Inferior parietal cortex (tissue), 1 donor: ENCODE results near the gene DMRTA1.
"Not testable (repeated sequence)": the region's sequence is repeated elsewhere in the genome, so short reads cannot be mapped to it uniquely, and the experiment has no call there.

Experiments
- DNase-seq: peaks from one replicate; pipeline ENCODE4 v3.0.0-alpha.2; 2016; ENCODE audit errors: extremely low spot score

DMRTA1 gene, protein sequence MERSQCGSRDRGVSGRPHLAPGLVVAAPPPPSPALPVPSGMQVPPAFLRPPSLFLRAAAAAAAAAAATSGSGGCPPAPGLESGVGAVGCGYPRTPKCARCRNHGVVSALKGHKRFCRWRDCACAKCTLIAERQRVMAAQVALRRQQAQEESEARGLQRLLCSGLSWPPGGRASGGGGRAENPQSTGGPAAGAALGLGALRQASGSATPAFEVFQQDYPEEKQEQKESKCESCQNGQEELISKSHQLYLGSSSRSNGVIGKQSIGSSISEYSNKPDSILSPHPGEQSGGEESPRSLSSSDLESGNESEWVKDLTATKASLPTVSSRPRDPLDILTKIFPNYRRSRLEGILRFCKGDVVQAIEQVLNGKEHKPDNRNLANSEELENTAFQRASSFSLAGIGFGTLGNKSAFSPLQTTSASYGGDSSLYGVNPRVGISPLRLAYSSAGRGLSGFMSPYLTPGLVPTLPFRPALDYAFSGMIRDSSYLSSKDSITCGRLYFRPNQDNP

DNA sequence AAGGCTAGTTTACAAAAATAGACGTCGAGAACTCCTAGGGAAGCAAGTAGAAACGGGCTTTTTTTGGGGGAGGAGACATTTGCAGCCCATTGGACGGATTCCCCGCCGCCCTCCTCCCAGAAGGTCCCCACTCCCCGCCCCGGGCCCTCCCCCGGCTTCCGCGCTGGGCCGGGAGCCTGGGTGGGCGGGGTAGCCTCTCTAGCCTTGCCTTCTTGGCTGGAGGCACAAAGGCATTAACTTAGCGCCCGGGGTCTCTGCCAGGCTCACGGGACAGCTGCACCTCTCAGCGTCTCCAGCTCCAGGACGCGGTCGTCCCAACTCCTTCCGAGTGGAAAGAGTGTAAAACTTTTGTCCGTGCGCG, at the start of gene DMRTA1:
DMRTA1 (plus strand) TSS at position 236 of the 361 bp plus-strand sequence. CDS start 242 bp downstream, outside the sequence.
- DNase-seq = no peak

DNA sequence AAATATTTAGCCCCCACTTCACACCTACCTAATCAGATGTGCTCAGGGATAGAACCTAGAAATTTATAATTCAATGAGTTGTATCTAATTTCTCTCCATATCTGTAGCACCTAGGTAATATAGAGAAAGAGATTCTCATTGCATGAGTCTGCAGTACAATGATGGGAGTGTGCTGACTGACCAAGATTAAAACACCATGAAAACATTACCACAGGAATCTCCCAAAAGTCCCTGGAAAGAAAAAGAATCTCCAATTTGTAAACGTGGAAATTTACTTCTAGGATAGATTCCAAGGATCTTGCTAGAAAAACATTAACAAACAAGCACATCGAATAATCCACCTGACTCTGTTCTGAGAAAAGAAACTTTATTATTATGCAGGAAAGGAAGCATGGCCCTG, 45.0 kb upstream of the DMRTA1 start:
- DNase-seq = no peak

DNA sequence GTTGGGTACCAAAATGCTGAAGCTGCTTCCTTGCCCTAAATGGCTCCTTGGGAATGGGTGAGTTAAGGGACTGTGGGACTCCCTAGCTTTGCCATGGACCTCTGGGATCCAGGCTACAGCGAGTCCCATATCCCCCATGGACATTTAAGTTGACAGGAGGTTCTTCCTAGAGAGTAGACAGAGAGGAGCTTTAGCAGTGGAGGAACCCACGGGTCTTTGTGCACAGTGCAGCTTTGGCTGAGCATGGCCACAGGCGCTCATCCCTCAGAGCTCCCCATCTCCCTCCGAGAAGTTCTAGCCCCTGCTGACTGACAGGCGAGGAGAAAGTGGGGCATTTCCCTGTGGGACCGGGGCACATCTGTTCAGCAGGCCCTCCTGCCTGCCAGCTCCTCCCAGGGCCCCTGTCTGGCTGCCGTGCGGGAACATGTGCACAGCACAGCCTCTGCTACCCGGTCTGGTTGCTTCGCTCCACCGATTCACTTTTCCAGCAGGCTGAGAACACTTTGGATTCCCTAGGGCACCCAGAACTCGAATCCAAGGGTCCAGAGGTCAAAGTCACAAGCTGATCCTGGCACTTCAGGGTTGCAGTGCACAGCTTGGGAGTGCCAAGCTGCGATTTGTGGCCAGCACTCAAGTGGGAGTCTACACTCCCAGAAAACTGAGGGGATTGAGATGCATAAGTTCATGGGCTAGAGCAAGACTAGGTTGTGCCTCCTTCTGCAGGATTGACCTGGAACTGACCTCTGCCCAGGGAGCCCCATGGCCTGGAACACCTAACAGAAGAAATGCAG, 40.6 kb upstream of the DMRTA1 start:
- DNase-seq = no peak

DNA sequence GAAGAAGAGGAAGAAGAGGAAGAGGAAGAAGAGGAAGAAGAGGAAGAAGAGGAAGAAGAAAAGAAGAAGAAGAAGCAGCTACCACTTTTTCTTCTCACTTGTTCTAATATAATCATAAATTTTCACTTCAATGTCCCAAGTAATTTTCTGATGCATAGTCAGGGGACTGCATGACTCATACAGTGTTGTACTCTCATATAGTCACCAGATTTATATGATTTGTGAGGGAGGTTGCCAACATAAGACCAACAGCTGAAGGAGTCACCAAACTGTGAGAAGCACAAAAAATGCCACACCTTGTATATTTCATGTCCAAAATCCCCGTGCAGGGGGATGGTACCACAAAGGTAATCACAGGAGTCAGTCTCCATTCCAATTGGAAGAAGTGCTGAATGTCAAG, 32.7 kb upstream of the DMRTA1 start:
- no peak for DNase-seq

DNA sequence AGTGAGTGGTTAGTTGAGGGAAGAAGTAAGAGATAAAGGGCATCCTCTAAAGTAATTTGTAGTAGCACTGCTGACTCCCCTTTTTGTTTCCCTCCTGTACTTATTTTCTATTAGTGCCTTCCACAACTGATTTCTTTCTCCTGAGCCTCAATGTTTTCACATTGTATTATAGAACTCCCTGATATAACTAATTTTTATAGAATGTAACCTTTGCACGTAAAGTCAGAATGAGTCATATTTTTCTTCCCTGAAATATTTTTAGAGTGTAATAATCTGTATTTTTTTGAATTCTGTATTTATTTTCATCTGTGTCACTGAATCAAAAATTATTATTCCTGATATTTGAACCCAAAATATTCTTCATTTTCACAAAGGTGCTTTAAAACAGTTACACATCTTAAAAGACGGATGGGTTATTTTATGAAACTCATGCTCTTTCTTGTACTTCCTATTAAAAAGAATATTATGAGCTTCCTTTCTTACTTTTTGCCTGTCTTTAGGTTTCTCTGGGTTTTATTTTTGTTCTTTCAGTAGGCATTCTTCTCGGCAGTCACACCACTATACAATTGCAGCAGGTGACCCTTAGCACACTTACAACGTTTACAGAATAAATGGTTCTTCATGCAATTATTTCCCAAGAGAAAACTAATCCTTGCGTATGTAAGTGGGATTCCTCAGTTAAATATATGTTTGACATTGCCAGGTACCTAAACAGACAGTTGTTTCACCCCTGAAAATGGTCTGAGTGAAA, 30.5 kb upstream of the DMRTA1 start:
- no peak for DNase-seq

DNA sequence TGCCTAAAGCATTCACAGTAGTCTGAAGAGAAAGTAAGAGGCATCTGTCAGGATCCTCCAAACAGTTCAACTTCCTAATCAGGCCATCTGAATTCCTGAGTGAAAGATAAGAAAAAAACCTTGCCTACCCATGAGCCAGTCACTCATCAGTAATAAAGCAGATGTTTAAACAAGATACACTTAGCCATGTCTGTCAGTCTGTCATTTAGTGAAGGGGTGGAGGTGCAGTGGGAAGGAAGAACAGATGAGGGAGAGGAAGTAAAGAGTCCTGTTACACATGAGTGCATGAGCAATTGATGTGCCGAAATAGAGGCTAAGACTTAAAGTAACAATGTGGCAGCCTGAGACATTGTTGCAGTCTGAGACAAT, 29.9 kb upstream of the DMRTA1 start:
- DNase-seq = no peak

DNA sequence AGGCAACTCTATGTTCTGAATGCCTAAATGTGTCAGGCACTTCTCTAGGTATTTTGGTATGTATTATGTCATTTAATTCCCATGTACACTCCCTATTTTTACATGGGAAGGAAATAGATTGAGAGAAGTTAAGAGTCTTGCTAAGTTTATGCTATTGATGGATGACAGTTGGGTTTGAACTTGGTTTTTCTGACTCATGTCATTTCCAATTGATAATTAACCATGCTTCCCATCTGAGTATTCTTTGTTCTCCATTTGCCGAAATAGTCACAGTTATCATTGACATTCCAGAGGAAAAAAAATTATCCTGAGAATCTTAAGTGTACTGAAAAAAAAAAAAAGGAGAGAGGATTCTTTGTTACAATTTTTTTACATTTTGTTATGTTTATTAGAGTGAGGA, 23.1 kb upstream of the DMRTA1 start:
- DNase-seq = no peak

DNA sequence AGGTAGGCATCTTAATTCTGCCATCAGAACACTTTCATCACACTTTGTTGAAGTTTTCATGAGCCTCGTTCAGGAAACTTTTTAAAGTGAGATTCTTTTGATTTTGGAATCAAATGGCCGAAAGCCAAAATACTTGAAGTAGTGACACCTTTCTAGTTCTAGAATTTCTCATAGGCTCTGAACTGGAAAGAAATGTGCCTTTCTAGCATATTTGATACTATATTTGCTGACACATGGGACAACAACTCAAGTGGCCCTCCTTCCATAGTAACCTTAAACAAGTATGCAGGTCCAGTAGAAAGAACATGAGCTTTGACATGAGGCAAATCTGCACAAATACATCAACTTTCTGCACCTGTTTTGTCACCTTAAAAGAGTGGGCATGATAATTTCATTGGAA, 22.0 kb upstream of the DMRTA1 start:
- no peak for DNase-seq

DNA sequence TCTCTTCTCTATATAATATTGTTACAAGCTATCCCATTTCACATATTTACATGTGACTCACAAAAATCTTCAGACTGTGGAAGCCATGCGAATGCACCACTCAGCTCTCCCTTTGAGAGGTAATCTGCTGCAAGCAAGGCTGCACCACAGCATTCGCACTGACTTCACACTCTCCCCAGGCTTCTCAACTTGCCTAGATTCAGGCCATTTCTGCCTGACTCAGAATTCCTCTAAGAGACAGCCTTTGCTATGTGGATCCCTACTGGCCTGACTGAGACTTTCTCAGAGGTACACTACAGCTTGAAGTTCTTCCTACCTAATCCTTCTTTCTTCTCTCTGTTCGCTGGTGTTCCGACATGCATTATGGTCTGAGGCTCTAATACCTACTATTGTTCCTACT, 21.1 kb upstream of the DMRTA1 start:
- no peak for DNase-seq

DNA sequence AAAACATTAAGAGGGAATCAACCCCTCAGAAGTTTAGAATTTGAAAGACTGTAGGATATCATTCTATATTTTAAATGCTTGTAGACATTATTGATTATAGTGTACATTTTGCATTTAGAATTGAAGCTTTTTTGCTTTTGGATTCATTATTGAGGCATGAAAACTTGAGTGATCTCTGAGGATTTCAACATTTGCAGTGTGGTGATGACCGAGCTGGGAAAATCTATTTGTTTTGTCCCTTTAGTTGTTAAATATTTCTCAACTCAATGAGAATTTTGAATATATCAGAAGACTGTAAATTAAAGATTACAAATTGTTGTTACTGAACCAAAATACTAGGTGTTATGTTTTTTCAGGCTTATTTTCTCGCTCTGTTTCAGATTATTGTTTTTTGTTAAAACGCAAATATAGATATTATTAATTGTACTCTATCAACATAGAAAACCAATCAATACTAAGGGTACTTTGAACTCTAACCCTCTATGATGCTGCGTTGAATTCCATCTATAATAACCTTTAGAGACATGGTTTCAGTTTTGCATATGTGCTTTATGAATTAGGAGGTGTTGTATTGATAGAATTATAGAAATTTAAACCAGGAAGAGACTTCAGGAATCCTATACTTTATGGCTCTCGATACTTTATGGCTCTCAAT, 19.3 kb upstream of the DMRTA1 start:
- no peak for DNase-seq

DNA sequence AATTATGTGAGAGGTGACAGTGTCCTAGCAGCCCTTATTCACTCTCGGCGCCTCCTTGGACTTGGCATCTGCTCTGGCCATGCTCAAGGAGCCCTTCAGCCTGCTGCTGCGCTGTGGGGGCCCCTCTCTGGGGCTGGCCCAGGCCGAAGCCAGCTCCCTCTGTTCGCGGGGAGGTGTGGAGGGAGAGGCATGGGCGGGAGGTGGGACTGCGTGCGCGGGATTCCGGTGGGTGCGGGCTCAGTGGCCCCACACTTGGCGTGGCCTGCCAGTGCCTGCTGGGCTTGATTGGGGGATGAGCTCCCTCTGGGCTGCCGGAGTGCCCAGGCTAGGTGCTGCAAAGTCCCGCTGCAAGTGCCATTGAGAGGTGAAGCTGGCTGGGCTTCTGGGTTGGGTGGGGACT, 12.9 kb upstream of the DMRTA1 start:
- no peak for DNase-seq

DNA sequence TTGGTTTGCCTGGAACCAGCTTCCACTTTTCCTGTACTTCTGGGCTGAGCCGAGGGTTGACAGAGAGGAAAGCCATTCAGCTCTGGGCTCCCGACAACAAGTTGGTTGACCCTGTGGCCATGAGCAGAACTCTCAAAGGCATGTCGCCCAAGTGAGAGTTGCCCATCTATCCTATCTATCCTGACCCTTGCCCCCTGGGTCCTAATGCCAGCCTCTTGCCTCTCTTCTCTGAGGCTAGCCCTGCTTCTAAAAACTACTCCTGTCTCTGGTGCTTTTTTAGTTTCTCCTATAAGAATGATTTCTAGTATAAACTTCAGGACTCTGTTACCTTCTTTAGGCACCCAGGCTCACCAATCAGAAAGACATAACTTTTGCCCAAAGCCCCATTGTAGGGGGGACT, 11.4 kb upstream of the DMRTA1 start:
- DNase-seq = not testable (repeated sequence)

DNA sequence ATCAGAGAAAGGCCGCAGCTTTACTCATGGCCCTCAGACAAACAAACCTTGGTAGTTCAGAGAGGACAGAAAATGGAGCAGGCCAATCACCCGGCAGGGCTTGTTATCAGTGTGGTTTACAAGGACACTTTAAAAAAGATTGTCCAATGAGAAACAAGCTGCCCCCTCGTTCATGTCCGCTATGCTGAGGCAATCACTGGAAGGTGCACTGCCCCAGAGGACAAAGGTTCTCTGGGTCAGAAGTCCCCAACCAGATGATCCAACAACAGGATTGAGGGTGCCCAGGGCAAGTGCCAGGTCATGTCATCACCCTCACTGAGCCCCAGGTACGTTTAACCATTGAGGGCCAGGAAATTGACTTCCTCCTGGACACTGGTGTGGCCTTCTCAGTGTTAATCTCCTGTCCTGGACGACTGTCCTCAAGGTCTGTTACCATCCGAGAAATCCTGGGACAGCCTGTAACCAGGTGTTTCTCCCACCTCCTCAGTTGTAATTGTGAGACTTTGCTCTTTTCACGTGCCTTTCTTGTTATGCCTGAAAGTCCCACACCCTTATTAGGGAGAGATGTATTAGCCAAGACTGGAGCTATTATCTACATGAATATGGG, 9.1 kb upstream of the DMRTA1 start:
- not testable (repeated sequence) for DNase-seq

DNA sequence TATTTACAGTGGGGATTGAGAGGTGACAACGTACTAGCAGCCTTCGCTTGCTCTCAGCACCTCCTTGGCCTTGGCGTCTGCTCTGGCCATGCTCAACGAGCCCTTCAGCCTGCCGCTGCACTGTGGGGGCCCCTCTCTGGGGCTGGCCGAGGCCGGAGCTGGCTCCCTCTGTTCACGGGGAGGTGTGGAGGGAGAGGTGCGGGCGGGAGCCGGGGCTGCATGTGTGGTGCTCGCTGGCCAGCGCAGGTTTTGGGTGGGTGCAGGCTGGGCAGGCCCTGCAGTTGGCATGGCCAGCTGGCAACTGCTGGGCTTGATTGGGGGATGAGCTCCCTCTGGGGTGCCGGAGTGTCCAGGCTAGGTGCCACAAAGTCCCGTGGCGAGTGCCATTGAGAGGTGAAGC, 5.8 kb upstream of the DMRTA1 start:
- DNase-seq = no peak

DNA sequence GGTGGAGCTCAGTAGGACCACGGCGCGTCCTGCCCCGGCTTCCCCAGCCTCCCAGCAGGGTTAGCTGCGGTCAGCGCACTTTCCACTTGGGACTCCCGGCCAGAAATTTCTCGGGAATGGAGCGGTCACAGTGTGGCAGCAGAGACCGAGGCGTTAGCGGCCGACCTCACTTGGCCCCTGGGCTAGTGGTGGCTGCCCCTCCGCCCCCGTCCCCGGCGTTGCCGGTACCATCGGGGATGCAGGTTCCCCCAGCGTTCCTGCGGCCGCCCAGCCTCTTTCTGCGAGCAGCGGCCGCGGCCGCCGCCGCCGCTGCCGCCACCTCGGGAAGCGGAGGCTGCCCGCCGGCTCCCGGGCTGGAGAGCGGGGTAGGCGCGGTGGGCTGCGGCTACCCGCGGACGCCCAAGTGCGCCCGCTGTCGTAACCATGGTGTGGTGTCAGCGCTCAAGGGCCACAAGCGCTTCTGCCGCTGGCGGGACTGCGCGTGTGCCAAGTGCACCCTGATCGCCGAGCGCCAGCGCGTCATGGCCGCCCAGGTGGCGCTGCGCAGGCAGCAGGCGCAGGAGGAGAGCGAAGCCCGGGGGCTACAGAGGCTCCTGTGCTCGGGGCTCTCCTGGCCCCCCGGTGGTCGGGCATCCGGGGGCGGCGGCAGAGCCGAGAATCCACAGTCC, 460 bp downstream of the DMRTA1 start:
- DNase-seq = peak; percentile 32

DNA sequence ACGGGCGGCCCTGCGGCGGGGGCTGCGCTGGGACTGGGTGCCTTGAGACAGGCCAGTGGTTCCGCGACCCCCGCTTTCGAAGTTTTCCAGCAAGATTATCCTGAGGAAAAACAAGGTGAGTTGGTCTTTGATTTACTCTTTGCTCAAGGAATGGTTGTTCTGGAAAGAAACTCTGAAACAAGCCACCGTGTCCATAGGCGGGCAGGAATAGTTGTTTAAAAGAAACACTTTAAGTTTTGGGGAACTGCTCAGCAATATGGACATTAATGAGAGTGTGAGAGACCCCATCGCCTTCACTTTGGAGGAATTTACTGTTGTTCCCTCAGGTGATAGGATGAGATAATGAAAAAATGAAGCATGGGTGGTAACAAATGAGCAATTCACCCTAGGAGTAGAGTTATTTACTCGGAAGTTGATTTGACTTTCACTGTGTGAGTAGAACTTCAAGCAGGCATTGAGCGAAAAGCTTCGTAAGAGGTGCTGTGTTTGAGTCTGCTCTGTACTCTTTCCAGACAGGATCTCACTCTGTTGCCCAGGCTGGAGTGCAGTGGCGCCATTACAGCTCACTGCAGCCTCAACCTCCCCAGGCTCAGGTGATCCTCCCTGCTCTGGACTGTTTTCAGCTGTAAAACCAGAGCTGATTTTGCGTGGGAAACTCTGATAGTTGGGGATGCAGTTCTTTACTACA, 1.1 kb downstream of the DMRTA1 start:
- no peak for DNase-seq

DNA sequence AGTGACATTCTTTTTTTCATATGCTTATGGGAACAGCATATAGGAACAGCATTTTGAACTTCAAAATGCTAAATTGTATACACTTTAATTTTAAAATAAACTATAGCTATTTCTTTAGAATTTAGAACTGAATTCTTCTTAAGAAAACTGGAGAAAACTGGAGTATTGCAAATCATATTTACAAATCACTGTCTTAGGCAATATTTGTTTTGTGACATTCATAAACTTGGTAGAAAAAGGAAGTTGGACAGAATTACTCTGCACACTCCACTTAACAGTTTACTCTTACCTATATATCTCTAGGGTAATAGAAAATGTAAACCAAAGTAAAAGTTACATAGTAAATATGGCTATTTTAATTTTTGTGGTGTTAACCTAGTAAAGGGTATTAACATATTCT, 3.1 kb downstream of the DMRTA1 start:
- no peak for DNase-seq

DNA sequence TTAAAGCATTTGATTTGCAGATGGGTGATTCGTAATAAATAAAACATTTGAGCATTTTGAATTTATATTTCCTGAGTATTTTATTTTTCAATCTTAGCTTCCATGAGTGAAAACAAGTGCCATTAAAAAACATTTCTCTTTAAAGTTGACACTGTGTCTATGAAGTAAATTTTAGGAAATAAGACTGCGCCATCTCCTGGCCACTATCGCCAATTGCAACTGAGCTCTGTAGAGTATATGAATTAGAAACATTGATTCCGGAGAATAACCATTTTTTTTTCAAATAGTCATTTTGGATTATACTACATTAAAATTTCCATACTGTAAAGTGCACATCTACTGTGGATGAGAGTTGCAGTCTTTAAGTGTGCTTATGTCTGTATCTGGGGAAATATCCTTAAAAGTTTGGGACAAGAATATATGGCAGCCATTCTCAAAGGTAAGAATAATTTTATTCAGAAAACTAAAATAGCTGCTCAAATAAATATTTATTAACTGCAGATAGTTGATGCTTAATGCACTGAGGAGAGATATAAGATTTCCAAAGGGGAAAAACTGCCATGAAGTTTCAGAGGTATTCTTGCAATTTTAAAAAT, 5.9 kb downstream of the DMRTA1 start:
- DNase-seq = peak; percentile 63

DNA sequence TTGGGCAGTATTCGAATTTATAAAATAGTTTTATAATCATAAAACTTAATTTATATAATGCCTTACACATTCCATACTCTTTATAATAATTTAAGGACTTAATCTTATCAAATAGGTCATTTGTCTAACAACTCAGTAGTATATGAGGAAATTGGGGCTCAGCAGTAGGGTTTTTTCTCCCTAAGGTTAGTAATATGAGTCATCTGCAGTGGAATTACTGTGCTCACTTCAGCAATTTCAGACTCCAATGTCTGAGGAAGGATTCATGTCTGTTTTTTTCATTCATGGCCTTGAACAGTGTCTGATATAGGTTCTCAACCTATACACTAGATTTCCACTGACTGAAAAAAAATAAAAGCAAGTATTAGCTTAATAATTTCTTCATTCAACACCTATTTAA, 7.4 kb downstream of the DMRTA1 start:
- no peak for DNase-seq

DNA sequence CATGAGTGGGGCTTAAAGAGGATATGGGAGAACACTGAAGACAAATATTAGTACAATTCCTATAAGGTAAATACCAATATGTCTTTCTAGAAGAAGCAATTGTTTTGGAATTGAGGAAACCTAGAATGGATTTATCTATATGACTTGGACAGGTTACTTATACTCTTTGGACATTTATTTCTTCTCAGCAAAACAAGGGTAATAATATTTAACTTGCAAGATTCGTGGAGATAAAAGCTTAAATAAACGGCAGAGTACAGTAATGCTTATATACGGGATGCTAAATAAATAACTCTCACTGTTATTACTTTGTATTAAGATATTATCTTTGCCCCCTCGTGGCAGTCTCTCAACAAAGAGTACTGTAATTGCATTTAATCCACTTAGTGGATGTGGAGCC, 8.6 kb downstream of the DMRTA1 start:
- no peak for DNase-seq
